WTC11 (cell line): Measurements from ENCODE around the gene LILRB3.
"Not testable (repeated sequence)": the region's sequence is repeated elsewhere in the genome, so short reads cannot be mapped to it uniquely, and the experiment has no call there.

Experiments used
- FOXJ3 ChIP-seq: sonication (generic); formaldehyde crosslinking; IDR thresholded peaks from 2 replicates; pipeline ENCODE4 v1.9.0; 2021; ENCODE audit warnings: missing genetic modification reagents, mild to moderate bottlenecking, borderline replicate concordance
- FOXP1 ChIP-seq: sonication (generic); formaldehyde crosslinking; IDR thresholded peaks from 2 replicates; pipeline ENCODE4 v1.8.0; 2022; ENCODE audit warnings: missing genetic modification reagents, mild to moderate bottlenecking, moderate library complexity, borderline replicate concordance

- TF ChIP-seq FOXP1, FOXJ3 (CRISPR knock-in tag): not testable (repeated sequence)
Measured at GRCh38 chr19:54224619-54225018, 1.8 kb upstream of the LILRB3 start.
